Kidney (tissue), 14 donors: ENCODE measurements around the gene RTP3. TPM values are rescaled to one million over a fixed set of nuclear protein-coding genes. Genes with fewer than 3 reads are reported as not detected.

Experiments used
- DNase-seq, 5 donors: peaks; one replicate each; pipeline ENCODE4 v3.0.0-alpha.2; 2013 to 2020
- FAIRE-seq: peaks from 2 replicates; lab custom pipeline; 2012; peaks lifted over from hg19 to GRCh38; lab: Jason Lieb, UNC
- H3K27ac ChIP-seq, 2 donors: one replicate each; pipeline ENCODE4 v1.7.0; 2013; ENCODE audit warnings: low read depth in 2 of 2, low read length in 2 of 2, inconsistent platforms in 1 of 2
- H3K27me3 ChIP-seq: one replicate; pipeline ENCODE4 v1.7.1; 2013; ENCODE audit warnings: low read length, inconsistent platforms; ENCODE audit not compliant: control insufficient read depth, insufficient read depth
- H3K36me3 ChIP-seq, 3 donors: one replicate each; pipeline versions ENCODE4 v1.7.0 to v1.7.1; 2013; ENCODE audit warnings: low read length in 3 of 3, control low read depth in 1 of 3, inconsistent platforms in 1 of 3; ENCODE audit not compliant: insufficient read depth in 3 of 3, control insufficient read depth in 2 of 3
- H3K4me1 ChIP-seq, 3 donors: one replicate each; pipeline versions ENCODE4 v1.7.0 to v1.7.1; 2013; ENCODE audit warnings: low read length in 3 of 3, inconsistent platforms in 1 of 3, low read depth in 1 of 3; ENCODE audit not compliant: control insufficient read depth in 2 of 3, insufficient read depth in 2 of 3
- H3K4me3 ChIP-seq, 3 donors: one replicate each; pipeline versions ENCODE4 v1.7.0 to v1.8.1; 2013; ENCODE audit warnings: low read length in 3 of 3, control low read depth in 1 of 3, inconsistent platforms in 1 of 3
- H3K9ac ChIP-seq, 3 donors: one replicate each; pipeline versions ENCODE4 v1.7.0 to v1.7.1; 2013; ENCODE audit warnings: low read length in 3 of 3, control low read depth in 1 of 3, inconsistent platforms in 1 of 3
- H3K9me3 ChIP-seq, 3 donors: one replicate each; pipeline versions ENCODE4 v1.7.0 to v1.7.1; 2013; ENCODE audit warnings: low read length in 3 of 3, control low read depth in 1 of 3, inconsistent platforms in 1 of 3; ENCODE audit not compliant: control insufficient read depth in 2 of 3, insufficient read depth in 1 of 3
- intact Hi-C: fragments of 100-400 bp; cut with DNase I; formaldehyde crosslinking; loops from one replicate; pipeline ENCODE4 v1.11.1; 2022
- polyA plus RNA-seq: library from polyadenylated mRNA; stranded (reverse); fragments of 350-450 nt; fragmentation: Illumina TruSeq; extraction: RNeasy Lipid Tissue Mini Kit (QIAGEN cat#74804); gene quantifications from one replicate; pipeline ENCODE4 v1.2.3, GENCODE V29; 2014; ENCODE audit warnings: low read depth, low replicate concordance; ENCODE audit not compliant: insufficient read depth
- total RNA-seq: library from RNA; stranded (reverse); fragmentation: NEBNext Ultra II Directional; extraction: Animal tissue kit (Norgen Biotek cat#: 25700); gene quantifications from one replicate; pipeline ENCODE4 v1.2.1, GENCODE V29; 2021
- TF ChIP-seq, protein P1 (sequence below): IDR thresholded peaks from 3 replicates; pipeline ENCODE4 v1.5.1; 2012; ENCODE audit warnings: mild to moderate bottlenecking, moderate library complexity, borderline replicate concordance; ENCODE audit not compliant: insufficient read depth; ENCODE audit errors: extremely low read depth
- donor health status: control.
- donor health status: control.
- donor health status: control.
- donor health status: control.
- donor health status: control.
- donor health status: DM: yes; HTN: yes; CAD: no.
- donor health status: Normal renal cell carcinoma (clear cell type).

The RTP3 gene
- total and polyA plus RNA-seq, 2 donors from 2014 or later, result 0.30 TPM; not detected in 1

DNA sequence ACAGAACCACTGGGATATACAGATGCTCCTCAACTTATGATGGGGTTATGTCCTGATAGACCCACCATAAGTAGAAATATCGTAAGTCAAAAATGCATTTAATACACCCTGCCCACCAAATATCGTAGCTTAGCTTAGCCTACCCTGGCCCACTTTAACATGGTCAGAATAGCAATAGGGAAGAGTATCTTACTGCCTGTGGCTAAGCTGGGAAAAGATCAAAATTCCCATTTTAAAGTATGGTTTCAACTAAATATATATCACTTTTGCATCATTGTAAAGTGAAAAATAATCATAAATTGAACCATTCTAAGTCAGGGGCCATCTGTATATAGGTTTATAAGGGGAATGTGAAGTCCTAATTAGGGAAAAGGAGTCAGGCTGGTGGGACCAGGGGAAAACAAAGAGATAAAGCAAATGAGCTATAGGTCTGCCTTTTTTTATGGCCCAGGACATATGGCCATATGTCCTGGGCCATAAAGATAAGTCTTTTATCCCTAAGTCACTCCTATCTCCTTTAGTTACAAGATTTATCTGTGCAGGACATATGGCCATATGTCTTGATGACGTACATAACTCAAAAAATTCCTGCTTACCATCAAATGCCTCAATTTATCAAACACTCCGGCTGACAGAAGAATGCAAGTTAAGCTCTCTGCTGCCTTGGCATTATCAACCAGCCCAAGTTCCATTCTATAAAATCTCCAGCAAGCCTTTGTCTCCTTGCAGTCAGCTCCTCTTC is 11.2 kb downstream of the RTP3 start:
- FAIRE-seq, result no peak
- no peak for DNase-seq
- Histone ChIP-seq H3K9ac (no peak overlapping the region), H3K4me3 (no peak overlapping the region), H3K9me3 (no peaks in the 10 kb centered on the region), H3K4me1 (no peaks in the 10 kb centered on the region), H3K27ac (no peak overlapping the region), H3K27me3 (no peaks in the 10 kb centered on the region), H3K36me3 (no peaks in the 10 kb centered on the region)
- intact Hi-C loops, result no loop called here
- TF ChIP-seq, protein P1, sequence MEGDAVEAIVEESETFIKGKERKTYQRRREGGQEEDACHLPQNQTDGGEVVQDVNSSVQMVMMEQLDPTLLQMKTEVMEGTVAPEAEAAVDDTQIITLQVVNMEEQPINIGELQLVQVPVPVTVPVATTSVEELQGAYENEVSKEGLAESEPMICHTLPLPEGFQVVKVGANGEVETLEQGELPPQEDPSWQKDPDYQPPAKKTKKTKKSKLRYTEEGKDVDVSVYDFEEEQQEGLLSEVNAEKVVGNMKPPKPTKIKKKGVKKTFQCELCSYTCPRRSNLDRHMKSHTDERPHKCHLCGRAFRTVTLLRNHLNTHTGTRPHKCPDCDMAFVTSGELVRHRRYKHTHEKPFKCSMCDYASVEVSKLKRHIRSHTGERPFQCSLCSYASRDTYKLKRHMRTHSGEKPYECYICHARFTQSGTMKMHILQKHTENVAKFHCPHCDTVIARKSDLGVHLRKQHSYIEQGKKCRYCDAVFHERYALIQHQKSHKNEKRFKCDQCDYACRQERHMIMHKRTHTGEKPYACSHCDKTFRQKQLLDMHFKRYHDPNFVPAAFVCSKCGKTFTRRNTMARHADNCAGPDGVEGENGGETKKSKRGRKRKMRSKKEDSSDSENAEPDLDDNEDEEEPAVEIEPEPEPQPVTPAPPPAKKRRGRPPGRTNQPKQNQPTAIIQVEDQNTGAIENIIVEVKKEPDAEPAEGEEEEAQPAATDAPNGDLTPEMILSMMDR, result no peak

DNA sequence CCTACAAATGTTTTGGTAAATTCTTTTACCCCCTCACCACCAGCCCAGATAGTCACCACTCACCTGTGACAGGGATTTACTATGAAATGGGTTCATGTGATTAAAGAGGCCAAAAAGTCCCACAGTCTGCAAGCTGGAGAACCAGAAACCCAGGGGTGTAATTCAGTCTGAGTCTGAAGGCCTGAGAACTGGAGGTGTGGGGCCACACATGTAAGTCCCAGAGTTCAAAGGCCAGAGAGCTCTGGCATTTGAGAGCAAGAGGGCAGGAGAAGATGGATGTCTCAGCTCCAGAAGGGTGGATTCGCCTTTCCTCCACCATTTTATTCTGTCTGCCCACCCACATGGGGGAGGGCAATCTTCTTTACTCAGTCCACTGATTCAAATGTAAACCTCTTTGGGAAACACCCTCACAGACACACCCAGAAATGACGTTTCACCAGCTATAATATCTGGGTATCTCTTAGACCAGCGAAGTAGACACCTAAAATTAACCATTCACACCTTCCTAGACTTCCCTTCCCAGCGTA is 11.9 kb downstream of the RTP3 start:
- Histone ChIP-seq H3K36me3 (no peaks in the 10 kb centered on the region), H3K27ac (no peak overlapping the region), H3K9ac (no peak overlapping the region), H3K4me3 (no peak overlapping the region), H3K9me3 (no peaks in the 10 kb centered on the region), H3K27me3 (no peaks in the 10 kb centered on the region), H3K4me1 (no peaks in the 10 kb centered on the region)
- DNase-seq (no peak), FAIRE-seq (no peak)
- intact Hi-C loops, result no loop called here
- TF ChIP-seq, protein P1, result no peak

DNA sequence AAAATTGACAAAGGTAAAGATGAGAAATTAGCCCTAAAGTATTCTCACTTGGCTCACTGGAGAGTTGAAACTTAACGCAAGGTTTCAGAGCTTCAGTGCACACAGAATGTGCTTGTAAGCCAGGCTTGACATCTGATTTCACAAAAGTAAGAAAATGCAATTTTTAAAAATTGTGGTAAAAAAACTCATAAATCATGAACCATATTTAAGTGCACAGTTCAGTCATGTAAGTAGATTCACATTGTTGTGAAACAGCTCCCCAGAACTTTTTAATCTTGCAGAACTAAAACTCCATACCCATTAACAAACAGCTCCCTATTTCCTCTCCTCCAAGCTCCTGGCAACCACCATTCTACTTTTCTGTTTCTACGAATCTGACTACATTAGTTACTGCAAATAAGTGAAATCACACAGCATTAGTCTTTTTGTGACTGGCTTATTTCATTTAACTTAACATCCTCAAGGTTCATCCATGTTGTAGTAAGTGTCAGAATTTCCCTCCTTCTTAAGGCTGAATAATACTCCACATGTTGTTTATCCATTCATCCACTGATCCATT is 14.5 kb downstream of the RTP3 start:
- Histone ChIP-seq H3K27me3 (no peaks in the 10 kb centered on the region), H3K36me3 (no peaks in the 10 kb centered on the region), H3K4me3 (no peak overlapping the region), H3K27ac (no peak overlapping the region), H3K4me1 (no peaks in the 10 kb centered on the region), H3K9me3 (no peaks in the 10 kb centered on the region), H3K9ac (no peak overlapping the region)
- intact Hi-C loops, result no loop called here
- no peak for FAIRE-seq
- no peak for DNase-seq
- TF ChIP-seq, protein P1, result no peak
